GM15510 (cell line): Measurements from ENCODE around the gene PRKAG2.

Experiments used
- POLR2A ChIP-seq: IDR thresholded peaks from 3 replicates; pipeline ENCODE4 v1.6.1; 2011; ENCODE audit warnings: borderline replicate concordance; ENCODE audit not compliant: insufficient read length; ENCODE audit errors: extremely low read depth

The PRKAG2 gene

GRCh38 chr7:151785681-151785965, 91.3 kb downstream of the PRKAG2 start:
- TF ChIP-seq POLR2A, result no peak

GRCh38 chr7:151784853-151785680, 91.8 kb downstream of the PRKAG2 start:
- TF ChIP-seq POLR2A, result no peak

- TF ChIP-seq POLR2A, result no peak
These were observed 92.8 kb downstream of the PRKAG2 start for GRCh38 chr7:151783958-151784575.

- TF ChIP-seq POLR2A, result no peak
These were observed 94.1 kb downstream of the PRKAG2 start for GRCh38 chr7:151782598-151783448.

GRCh38 chr7:151781161-151781845, 95.6 kb downstream of the PRKAG2 start:
- TF ChIP-seq POLR2A, result no peak

- TF ChIP-seq POLR2A, result no peak
These were observed 96.3 kb downstream of the PRKAG2 start for GRCh38 chr7:151780631-151781030.

- TF ChIP-seq POLR2A, result no peak
These were observed 97.2 kb downstream of the PRKAG2 start for GRCh38 chr7:151779678-151780077.

GRCh38 chr7:151779255-151779654, 97.7 kb downstream of the PRKAG2 start:
- no peak for TF ChIP-seq POLR2A

- TF ChIP-seq POLR2A, result no peak
These were observed 98.8 kb downstream of the PRKAG2 start for GRCh38 chr7:151777908-151778670.

- TF ChIP-seq POLR2A, result no peak
These were observed 99.4 kb downstream of the PRKAG2 start for GRCh38 chr7:151777495-151777880.

GRCh38 chr7:151776876-151777494, 99.9 kb downstream of the PRKAG2 start:
- TF ChIP-seq POLR2A, result no peak

GRCh38 chr7:151776446-151776845, 100.5 kb downstream of the PRKAG2 start:
- no peak for TF ChIP-seq POLR2A

GRCh38 chr7:151775547-151776443, 101.1 kb downstream of the PRKAG2 start:
- TF ChIP-seq POLR2A, result no peak
